HCT116 (cell line): ENCODE data around the gene RAET1G. TPM values are rescaled to one million over a fixed set of nuclear protein-coding genes. Genes with fewer than 3 reads are reported as not detected.

Source experiments
- ATAC-seq: fragments of 200-7000 bp; cut with Tn5 transposase; 2 replicates; pipeline ENCODE4 v1.9.1; 2020; ENCODE audit warnings: mild to moderate bottlenecking, moderate library complexity
- BruUV-seq: library from RNA; stranded (reverse); fragments of 400-500 nt; replicated peaks from 2 replicates; lab custom pipeline; 2021; lab: Mats Ljungman, UMichigan
- CTCF ChIA-PET: fragments of 300-600 bp; sonication (Branson Sonifier 250); formaldehyde crosslinking; loops from one replicate; lab custom pipeline; 2021; ENCODE audit warnings: antibody characterized with exemption; lab: Charles Lee
- POLR2A ChIA-PET: fragments of 300-600, 350-600 bp; sonication (Branson Sonifier 250); formaldehyde crosslinking; loops from one replicate; lab custom pipeline; 2021; ENCODE audit warnings: antibody characterized with exemption; lab: Charles Lee
- RAD21 ChIA-PET, 2 experiments: fragments of 300-600 bp; sonication (Branson Sonifier 250); formaldehyde crosslinking; loops; one replicate each; lab custom pipeline; 2023; ENCODE audit warnings: low total read pairs in 2 of 2; ENCODE audit not compliant: uncharacterized antibody in 2 of 2, unreplicated experiment in 2 of 2, low non-redundant PET in 1 of 2; lab: Charles Lee
- DNase-seq: peaks from one replicate; pipeline ENCODE4 v3.0.0-alpha.2; 2010; ENCODE audit warnings: low read depth, low spot score
- H2AFZ ChIP-seq: fragments of 200-600 bp; shearing (Covaris generic), sonication (generic); 2 replicates; pipeline ENCODE4 v1.6.1; 2017; ENCODE audit warnings: low read depth, mixed run types, mixed read lengths, antibody characterized with exemption, low read length; ENCODE audit not compliant: poor library complexity, severe bottlenecking
- H3K27ac ChIP-seq: 2 replicates; pipeline ENCODE4 v1.5.1; 2012; ENCODE audit warnings: low read depth, low read length
- H3K27me3 ChIP-seq: fragments of 200-600 bp; sonication (generic); 2 replicates; pipeline ENCODE4 v1.6.1; 2016; ENCODE audit warnings: mixed run types, low read length, mixed read lengths; ENCODE audit not compliant: insufficient read depth
- H3K36me3 ChIP-seq, 2 experiments: fragments of 200-500 bp in 1 of 2; fragments of 200-600 bp in 1 of 2; sonication (Bioruptor generic) in 1 of 2; sonication (generic) in 1 of 2; 2 replicates each; pipeline versions ENCODE4 v1.5.1 to v1.6.1; 2014 to 2016; ENCODE audit warnings: low read length in 2 of 2, inconsistent platforms in 1 of 2, mixed read lengths in 1 of 2, mixed run types in 1 of 2; ENCODE audit not compliant: insufficient read depth in 2 of 2, control insufficient read depth in 1 of 2
- H3K4me1 ChIP-seq, 2 experiments: fragments of 200-600 bp in 1 of 2; sonication (generic) in 1 of 2; 2 replicates each; pipeline versions ENCODE4 v1.5.1 to v1.6.1; 2012 to 2017; ENCODE audit warnings: low read length in 2 of 2, inconsistent platforms in 1 of 2, mild to moderate bottlenecking in 1 of 2, mixed read lengths in 1 of 2, mixed run types in 1 of 2, moderate library complexity in 1 of 2; ENCODE audit not compliant: insufficient read depth in 2 of 2, control insufficient read depth in 1 of 2
- H3K4me2 ChIP-seq: fragments of 200-600 bp; sonication (generic); 2 replicates; pipeline ENCODE4 v1.6.1; 2017; ENCODE audit warnings: mixed run types, low read length, mixed read lengths
- H3K4me3 ChIP-seq, 2 experiments: fragments of 200-600 bp in 1 of 2; sonication (generic) in 1 of 2; replicated peaks in 1 of 2; 2 replicates each; pipeline ENCODE4 v1.5.1; 2011 to 2016; ENCODE audit warnings: low read length in 2 of 2, control low read depth in 1 of 2, low read depth in 1 of 2, mild to moderate bottlenecking in 1 of 2, mixed read lengths in 1 of 2, mixed run types in 1 of 2
- H3K79me2 ChIP-seq: fragments of 200-600 bp; sonication (generic); 2 replicates; pipeline ENCODE4 v1.6.1; 2017; ENCODE audit warnings: mild to moderate bottlenecking, mixed run types, low read length, moderate library complexity, mixed read lengths; ENCODE audit not compliant: insufficient read depth
- H3K9ac ChIP-seq: fragments of 200-600 bp; sonication (generic); 2 replicates; pipeline ENCODE4 v1.6.1; 2016; ENCODE audit warnings: low read length, mixed read lengths
- H3K9me2 ChIP-seq: fragments of 200-600 bp; sonication (generic), shearing (Covaris generic); 2 replicates; pipeline ENCODE4 v1.6.1; 2017; ENCODE audit warnings: mixed run types, mild to moderate bottlenecking, moderate library complexity; ENCODE audit not compliant: insufficient read depth
- H3K9me3 ChIP-seq, 2 experiments: fragments of 200-500 bp in 1 of 2; fragments of 200-600 bp in 1 of 2; sonication (Bioruptor generic) in 1 of 2; sonication (generic) in 1 of 2; 2 replicates each; pipeline ENCODE4 v1.6.1; 2014 to 2017; ENCODE audit warnings: low read length in 2 of 2, mixed read lengths in 2 of 2, inconsistent platforms in 1 of 2, low read depth in 1 of 2, mild to moderate bottlenecking in 1 of 2, mixed run types in 1 of 2, moderate library complexity in 1 of 2; ENCODE audit not compliant: control insufficient read depth in 1 of 2, insufficient read depth in 1 of 2
- H4K20me1 ChIP-seq: fragments of 200-600 bp; sonication (generic), shearing (Covaris generic); 2 replicates; pipeline ENCODE4 v1.6.1; 2017; ENCODE audit warnings: mixed run types, mild to moderate bottlenecking, moderate library complexity; ENCODE audit not compliant: insufficient read depth
- CEBPB ChIP-seq: IDR thresholded peaks from 2 replicates; pipeline ENCODE4 v1.6.1; 2012; ENCODE audit warnings: low read depth
- ELF1 ChIP-seq: IDR thresholded peaks from 2 replicates; pipeline ENCODE4 v1.6.1; 2012; ENCODE audit warnings: low read depth, borderline replicate concordance
- EZH2 ChIP-seq: fragments of 200-600 bp; sonication (generic); IDR thresholded peaks from 2 replicates; pipeline ENCODE4 v1.6.1; 2017; ENCODE audit warnings: antibody characterized with exemption, mixed run types
- EZH2phosphoT487 ChIP-seq: fragments of 200-600 bp; IDR thresholded peaks from 2 replicates; pipeline ENCODE4 v1.6.1; 2018; ENCODE audit warnings: antibody characterized with exemption, borderline replicate concordance
- FOSL1 ChIP-seq: IDR thresholded peaks from 2 replicates; pipeline ENCODE4 v1.6.1; 2012; ENCODE audit warnings: low read depth
- JUND ChIP-seq: IDR thresholded peaks from 2 replicates; pipeline ENCODE4 v1.6.1; 2012
- POLR2AphosphoS5 ChIP-seq: IDR thresholded peaks from 2 replicates; pipeline ENCODE4 v1.6.1; 2011; ENCODE audit warnings: mild to moderate bottlenecking, low read depth, low read length, moderate library complexity
- RAD21 ChIP-seq: IDR thresholded peaks from 2 replicates; pipeline ENCODE4 v1.6.1; 2012; ENCODE audit warnings: low read depth, mild to moderate bottlenecking
- REST ChIP-seq: IDR thresholded peaks from 2 replicates; pipeline ENCODE4 v1.6.1; 2012; ENCODE audit warnings: low read depth
- SIN3A ChIP-seq: IDR thresholded peaks from 2 replicates; pipeline ENCODE4 v1.6.1; 2012; ENCODE audit warnings: low read depth
- YY1 ChIP-seq: IDR thresholded peaks from 2 replicates; pipeline ENCODE4 v1.6.1; 2011; ENCODE audit warnings: low read length, low read depth, moderate library complexity, mild to moderate bottlenecking; ENCODE audit not compliant: insufficient replicate concordance; ENCODE audit errors: extremely low read depth
- ZBTB33 ChIP-seq: IDR thresholded peaks from 2 replicates; pipeline ENCODE4 v1.6.1; 2011; ENCODE audit warnings: mild to moderate bottlenecking, low read length, moderate library complexity; ENCODE audit not compliant: insufficient replicate concordance; ENCODE audit errors: extremely low read depth
- ZNF274 ChIP-seq: fragments of 200-500 bp; sonication (Bioruptor generic); IDR thresholded peaks from 2 replicates; pipeline ENCODE4 v1.6.1; 2014; ENCODE audit warnings: mild to moderate bottlenecking, low read depth, low read length, inconsistent platforms
- intact Hi-C: fragments of 100-400 bp; cut with micrococcal nuclease; formaldehyde crosslinking; loops from 2 replicates; pipeline ENCODE4 v1.10.0; 2022
- total RNA-seq: library from RNA; stranded (reverse); gene quantifications from one replicate; pipeline ENCODE4 v1.2.1, GENCODE V29; 2021; ENCODE audit not compliant: unreplicated experiment
- TF ChIP-seq, protein P1 (sequence below), 3 experiments: fragments of 200-600 bp in 1 of 3; sonication (generic) in 1 of 3; IDR thresholded peaks in 2 of 3; conservative IDR thresholded peaks in 1 of 3; 2 replicates each; pipeline ENCODE4 v1.5.1; 2012 to 2017; ENCODE audit warnings: low read depth in 2 of 3, low read length in 2 of 3, antibody characterized with exemption in 1 of 3, borderline replicate concordance in 1 of 3, control low read depth in 1 of 3, mild to moderate bottlenecking in 1 of 3, mixed read lengths in 1 of 3, mixed run types in 1 of 3, moderate library complexity in 1 of 3; ENCODE audit not compliant: insufficient read depth in 1 of 3

The RAET1G gene
- total RNA-seq, 1 experiment from 2014 or later: 0.37 TPM

GRCh38 chr6:149891259-149891658 is 31.7 kb downstream of the RAET1G start:
- intact Hi-C loops: no loop called here
- ChIA-PET RAD21 (no interaction called here), CTCF (no interaction called here)

More at GRCh38 chr6:149891259-149891658, 31.7 kb downstream of the RAET1G start:
- Histone ChIP-seq H3K4me1 (peaks cover 27 to 52% of the 10 kb centered on the region in 2 experiments), H3K4me2 (peak overlapping the region; percentile 40; the same call in 1 of the 2 replicates), H3K9me2 (no peaks in the 10 kb centered on the region), H3K36me3 (no peaks in the 10 kb centered on the region), H3K79me2 (no peaks in the 10 kb centered on the region), H3K27ac (no peak overlapping the region), H3K27me3 (no peaks in the 10 kb centered on the region), H3K9ac (no peak overlapping the region), H2AFZ (no peak overlapping the region), H3K9me3 (no peaks in the 10 kb centered on the region), H3K4me3 (no peak overlapping the region), H4K20me1 (no peaks in the 10 kb centered on the region)
- TF ChIP-seq REST: no peak
- TF ChIP-seq, protein P1, sequence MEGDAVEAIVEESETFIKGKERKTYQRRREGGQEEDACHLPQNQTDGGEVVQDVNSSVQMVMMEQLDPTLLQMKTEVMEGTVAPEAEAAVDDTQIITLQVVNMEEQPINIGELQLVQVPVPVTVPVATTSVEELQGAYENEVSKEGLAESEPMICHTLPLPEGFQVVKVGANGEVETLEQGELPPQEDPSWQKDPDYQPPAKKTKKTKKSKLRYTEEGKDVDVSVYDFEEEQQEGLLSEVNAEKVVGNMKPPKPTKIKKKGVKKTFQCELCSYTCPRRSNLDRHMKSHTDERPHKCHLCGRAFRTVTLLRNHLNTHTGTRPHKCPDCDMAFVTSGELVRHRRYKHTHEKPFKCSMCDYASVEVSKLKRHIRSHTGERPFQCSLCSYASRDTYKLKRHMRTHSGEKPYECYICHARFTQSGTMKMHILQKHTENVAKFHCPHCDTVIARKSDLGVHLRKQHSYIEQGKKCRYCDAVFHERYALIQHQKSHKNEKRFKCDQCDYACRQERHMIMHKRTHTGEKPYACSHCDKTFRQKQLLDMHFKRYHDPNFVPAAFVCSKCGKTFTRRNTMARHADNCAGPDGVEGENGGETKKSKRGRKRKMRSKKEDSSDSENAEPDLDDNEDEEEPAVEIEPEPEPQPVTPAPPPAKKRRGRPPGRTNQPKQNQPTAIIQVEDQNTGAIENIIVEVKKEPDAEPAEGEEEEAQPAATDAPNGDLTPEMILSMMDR (IDR thresholded peaks at IDR 0.05 in 2 of 3, conservative IDR thresholded peaks at IDR 0.05 in 1 of 3; ENCODE audit: borderline replicate concordance in 1 of 3, insufficient read depth in 1 of 3, low read depth in 2 of 3, low read length in 2 of 3): no peak
- TF ChIP-seq EZH2: no peak
- no peak for TF ChIP-seq RAD21
- TF ChIP-seq ELF1: no peak
- no peak for TF ChIP-seq SIN3A
- no peak for TF ChIP-seq ZNF274
- TF ChIP-seq YY1: no peak
- TF ChIP-seq POLR2AphosphoS5: no peak
- TF ChIP-seq JUND: no peak
- TF ChIP-seq EZH2phosphoT487: no peak
- TF ChIP-seq FOSL1: no peak
- no peak for TF ChIP-seq ZBTB33
- TF ChIP-seq CEBPB: no peak
- POLR2A ChIA-PET: no interaction called here
- DNase-seq (no peak), ATAC-seq (no peak)
- BruUV-seq: no TSS peak
